Erythroblast (primary cell): Measurements from ENCODE around the gene MRPS10.

Source experiments
- DNase-seq, 2 experiments: peaks; one replicate each; lab custom pipeline; 2025; lab: John Stamatoyannopoulos, UW
- GATA1 ChIP-seq: IDR thresholded peaks from 2 replicates; pipeline ENCODE4 v1.6.1; 2011; ENCODE audit warnings: low read depth, mild to moderate bottlenecking, control low read depth, low read length, moderate library complexity
- POLR2A ChIP-seq: IDR thresholded peaks from 2 replicates; pipeline ENCODE4 v1.6.1; 2011; ENCODE audit warnings: mild to moderate bottlenecking, low read length

The MRPS10 gene

DNA sequence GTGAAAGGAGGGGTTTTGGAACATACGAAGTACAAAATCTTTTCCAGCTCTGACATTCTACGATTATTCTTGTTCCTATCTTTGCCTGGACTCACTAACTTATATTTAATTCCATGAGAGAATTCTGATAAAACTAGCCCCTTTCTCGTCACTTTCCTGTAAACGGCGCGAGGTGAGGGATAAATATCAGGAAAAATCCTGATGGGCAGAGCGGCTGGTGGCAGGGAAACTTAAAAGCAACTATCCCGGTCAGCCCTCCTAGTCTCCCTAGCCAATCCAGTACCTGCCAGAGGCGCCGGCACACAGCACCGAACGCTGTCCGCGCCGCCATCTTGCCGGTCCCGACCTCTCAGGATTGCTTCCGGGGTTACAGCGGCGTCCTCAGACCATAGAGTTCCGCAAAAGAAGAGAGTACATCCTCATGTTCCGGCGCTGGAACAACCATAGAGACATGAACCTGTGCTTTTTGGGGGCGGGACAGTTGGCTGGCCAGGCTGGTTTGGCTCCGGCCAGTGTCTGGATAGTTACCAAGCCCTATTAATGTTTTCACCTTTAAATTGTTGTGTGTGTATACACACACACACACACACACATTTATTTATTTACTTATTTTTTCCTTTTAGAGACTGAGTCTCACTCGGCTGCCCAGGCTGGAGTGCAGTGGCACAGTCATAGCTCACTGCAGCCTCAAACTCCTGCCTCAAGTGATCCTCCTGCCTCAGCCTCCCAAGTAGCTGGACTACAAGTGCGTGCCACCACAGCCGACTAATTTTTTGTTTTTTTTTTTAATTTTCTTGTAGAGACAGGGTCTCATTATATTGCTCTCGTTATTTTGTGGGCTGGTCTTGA is at the start of gene MRPS10:
Gene MRPS10, minus strand, starts transcription at position 343 of the 849 bp plus-strand sequence. Its CDS starts 12 bp downstream, at position 331.
- no peak for TF ChIP-seq GATA1
- TF ChIP-seq POLR2A = peak; percentile 97
- DNase-seq = peak; percentile 95 to 97

DNA sequence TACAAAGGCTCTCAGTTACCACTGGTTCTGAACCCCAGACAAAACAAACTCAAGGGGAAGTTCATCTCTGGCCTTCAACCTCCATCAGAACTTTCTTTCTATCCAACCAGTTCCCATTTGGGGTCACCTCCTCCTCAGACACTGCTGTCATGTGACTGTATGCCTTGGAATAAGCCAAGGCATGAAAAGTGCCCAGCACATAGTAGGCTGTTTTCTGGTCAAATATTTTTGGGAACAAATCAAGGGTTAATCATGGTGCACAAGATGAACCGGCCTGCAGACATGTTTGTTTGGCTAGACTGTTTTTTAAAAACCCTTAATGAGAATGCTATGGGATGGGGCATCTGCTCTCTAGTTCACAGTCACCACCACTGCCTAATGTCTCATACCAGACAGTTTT is 48.9 kb upstream of the MRPS10 start:
- TF ChIP-seq POLR2A = no peak
- TF ChIP-seq GATA1 = no peak
- DNase-seq = no peak

DNA sequence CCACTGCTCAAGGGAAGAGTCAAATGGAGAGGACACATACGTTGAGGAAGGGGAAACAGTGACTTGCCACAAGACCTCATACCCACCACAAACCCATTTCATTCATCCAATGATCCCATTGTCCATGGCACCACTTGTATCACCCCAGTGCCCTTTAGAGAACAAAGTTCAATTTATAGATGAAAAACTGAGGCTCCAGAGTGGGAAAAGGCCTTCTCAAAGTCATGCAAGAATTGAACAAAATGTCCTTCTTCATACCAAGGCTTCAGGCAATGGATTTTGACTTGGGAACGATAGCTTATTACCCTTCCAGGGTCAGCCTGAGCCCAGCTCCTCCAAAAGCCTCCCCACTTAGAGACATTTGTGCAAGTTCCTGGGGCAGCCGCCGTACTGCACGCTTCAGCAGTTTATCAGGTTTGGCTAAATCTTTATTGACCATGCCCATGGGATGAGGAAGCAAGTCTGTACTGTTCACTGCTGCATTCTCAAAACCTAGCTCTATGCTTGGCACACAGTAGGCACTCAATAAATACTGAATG is 47.3 kb upstream of the MRPS10 start:
- no peak for DNase-seq
- TF ChIP-seq GATA1 (no peak), POLR2A (no peak)

DNA sequence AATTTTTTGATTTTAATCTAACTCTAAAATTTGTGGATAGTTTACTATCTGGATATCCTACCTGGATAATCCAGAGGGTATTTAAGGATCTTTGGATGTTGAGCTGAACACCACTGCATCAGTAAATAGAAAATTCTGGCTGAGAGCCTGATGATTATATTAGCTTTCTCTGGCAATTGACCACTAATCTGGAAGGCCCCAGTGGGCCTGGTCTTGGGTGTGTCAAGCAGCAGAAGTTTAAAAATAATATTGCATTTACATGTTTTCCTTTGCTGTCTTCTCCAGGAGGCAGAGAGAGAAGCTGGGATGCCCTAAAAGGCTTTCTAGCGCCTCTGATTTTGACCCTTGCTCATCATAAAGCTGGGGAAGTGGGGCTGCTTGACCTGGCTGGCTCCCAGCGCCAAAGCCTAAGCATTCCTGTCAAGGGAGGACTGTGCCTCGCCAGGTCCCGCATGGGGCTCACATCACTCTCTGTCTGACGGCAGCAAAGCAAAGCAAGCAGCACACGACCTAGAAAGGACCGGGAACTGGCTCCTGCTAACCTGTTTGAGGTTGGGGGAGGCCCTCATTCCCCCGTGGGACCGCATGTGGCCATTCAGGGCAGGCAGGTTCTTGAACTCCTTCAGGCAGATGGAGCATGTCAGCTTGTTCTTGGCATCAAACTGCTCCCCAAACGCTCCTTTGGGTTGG is 46.6 kb upstream of the MRPS10 start:
- DNase-seq = no peak
- TF ChIP-seq GATA1 (no peak), POLR2A (no peak)

DNA sequence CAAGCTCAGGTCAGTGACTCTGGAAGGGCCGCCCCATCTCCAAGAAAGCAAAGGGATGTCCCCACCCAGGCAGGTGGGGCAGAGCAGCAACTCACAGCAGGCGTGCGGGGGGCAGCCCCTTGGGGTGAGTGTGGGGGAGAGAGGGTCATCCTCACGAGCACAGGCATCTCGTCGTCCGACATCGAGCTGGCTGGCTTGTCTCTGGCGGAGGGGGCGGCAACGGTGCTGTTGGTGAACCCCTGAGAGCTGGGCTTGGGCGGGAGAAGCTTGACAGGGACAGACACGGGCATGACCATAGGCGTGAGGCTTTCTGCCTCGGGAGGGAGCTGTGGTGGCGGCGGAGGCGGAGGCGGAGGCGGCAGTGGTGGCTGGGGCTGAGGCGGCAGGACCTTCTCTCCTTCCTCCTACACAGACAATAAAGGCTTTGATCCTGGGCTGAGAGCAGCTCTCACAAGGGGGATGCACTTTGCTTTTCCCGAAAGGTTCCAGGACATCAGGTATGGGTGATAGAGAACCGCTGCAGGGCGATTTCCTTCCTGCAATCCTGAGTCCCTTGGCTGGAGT is 45.6 kb upstream of the MRPS10 start:
- DNase-seq = no peak
- no peak for TF ChIP-seq GATA1
- no peak for TF ChIP-seq POLR2A

DNA sequence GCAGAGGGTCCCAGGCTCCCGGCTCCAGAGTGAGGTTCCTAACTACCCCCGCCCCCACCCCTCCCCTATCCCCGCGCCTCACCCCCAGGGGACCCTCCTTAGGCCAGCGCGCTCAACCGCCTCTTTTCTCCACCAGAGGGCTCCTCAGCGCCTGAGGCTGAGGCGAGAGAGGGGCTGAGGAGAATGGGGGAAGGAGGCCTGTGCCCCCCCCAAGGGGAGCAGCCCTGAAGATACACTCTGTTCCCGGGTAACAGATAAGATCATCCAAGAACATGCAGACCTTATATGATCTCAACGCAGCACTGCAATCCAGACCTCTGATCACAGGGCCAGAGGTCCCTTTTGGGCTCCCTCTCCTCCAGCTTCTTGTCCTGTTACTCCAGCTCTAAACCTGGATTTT is 43.3 kb upstream of the MRPS10 start:
- DNase-seq = peak; percentile 20 to 36
- TF ChIP-seq POLR2A (no peak), GATA1 (no peak)

DNA sequence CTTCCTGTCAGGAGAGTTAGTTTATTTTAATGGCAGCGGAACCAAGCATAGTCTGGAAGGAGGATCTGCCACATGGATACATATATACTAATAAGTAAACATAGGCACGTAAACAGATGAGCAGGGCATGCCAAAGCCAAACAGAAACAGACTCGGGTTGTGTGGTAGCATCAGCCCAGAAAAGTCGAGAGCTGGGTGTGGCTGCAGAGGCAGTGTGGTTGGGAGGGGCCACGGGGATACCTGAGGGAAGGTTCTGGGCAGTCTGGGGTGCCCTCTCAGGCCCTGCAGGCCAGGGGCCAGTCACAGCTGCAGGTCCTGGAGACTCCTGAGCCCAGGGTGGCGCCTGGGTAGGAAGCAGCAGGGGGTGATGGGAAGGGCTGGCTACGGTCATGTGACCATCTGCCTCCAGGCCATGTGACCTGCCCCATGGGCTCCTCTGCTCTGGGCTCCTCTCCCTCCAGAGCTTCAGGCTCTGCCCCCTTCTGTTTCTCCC is 42.8 kb upstream of the MRPS10 start:
- peak; percentile 29 to 44 for DNase-seq
- TF ChIP-seq POLR2A (no peak), GATA1 (no peak)

DNA sequence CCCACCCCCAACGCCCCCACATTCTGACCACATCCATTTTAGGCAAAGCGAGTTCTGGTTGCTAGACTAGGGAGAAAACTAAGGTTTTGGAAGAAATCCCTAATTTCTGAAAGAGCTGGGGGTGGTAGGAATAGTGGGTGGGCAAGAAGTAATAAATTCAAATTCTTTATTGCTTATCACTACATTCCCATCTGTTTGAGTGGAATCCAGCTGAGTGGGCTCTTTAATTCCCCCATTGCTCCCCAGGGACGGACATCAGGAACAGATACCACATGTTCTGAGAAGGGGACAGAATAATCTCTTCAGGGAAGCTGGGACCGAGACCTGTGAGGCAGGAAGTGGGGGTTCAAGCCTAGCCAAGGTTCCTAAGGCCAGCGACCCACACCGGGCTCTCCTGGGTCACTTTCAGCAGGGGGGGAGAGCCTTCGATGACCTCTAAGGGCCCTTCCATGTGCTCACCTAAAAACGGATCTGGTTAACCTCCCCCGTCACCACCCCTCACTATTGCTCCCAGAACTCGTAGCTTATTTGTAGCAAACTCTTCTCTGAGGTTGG is 42.3 kb upstream of the MRPS10 start:
- TF ChIP-seq GATA1 (no peak), POLR2A (no peak)

DNA sequence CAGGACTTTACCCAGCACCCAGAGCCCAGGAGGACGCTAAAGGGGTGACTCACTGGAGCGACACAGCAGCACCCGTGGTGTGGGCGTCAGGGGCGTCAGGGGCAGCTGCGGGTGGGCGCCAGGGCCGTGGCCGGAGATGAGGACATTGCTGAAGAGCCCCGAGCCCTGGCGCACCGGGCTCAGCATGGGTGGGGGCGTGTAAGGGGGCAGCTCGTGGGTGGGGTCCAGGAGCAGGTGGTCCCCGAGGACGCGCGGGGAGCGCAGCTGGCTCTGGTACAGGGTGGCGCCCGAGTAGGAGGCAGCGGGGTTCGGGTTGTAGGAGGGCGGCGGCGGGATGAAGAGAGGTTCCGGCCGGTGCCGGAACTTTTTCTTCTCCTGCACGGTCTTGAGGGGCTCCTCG is 41.6 kb upstream of the MRPS10 start:
- no peak for DNase-seq
- TF ChIP-seq POLR2A (no peak), GATA1 (no peak)

More for the DNA sequence above, 42.3 kb upstream of the MRPS10 start:
- no peak for DNase-seq

DNA sequence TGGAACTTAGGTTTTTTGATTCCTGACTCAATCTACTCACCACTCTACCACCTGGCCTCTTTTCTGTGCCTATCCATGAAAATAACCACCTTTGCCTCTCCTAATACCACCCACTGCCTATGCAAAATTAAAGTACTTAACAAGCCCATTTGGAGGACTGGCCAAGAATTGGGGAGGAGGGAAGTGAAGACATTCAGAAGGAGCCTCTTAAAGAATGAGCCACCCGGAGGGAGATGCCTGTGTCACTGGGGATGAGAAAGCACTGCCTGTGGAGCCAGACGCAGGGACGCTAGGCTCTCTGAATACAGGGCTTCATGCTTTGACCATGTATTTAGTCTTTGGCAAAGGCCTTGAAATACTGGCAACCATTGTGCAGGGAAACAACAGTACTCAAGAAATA is 40.0 kb upstream of the MRPS10 start:
- no peak for DNase-seq
- TF ChIP-seq GATA1 (no peak), POLR2A (no peak)

DNA sequence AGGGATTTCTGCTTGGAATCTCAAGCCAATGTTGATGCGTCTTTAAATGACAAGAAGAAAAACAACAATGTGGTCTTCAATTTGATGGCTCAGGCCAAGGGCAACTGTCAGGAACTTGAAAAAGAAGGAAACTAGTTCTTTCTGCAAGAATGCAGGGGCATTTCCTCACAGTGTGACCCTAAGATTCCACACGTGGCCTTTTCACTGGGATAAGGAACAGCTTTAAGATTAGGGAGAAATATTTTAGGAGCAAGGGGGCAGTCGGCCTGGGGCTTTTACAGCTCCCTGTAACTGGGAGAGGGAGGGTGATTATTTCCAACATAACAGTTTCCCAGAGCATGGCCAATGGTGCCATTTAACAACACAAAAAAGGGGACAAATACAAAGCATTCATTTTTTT is 39.4 kb upstream of the MRPS10 start:
- no peak for DNase-seq
- TF ChIP-seq GATA1 (no peak), POLR2A (no peak)

DNA sequence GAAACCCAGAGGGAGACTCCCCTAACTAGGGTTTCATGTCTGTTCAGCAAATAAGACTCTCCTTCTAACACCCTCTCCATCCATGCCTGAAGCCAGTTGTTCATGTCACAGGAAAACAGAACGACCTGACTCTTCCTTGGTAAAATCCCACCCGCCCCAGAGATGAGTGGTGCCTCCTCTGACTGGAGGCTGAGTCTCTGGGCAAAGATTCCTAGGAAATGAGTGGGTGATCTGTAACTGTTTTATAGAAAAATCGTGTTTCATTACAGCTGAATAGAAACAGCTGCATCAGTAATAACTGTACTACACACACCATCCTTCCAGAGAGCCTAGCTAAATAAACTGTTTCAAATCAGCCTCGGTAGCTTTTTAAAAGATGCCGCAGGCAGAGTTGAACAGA is 37.4 kb upstream of the MRPS10 start:
- no peak for TF ChIP-seq POLR2A
- TF ChIP-seq GATA1 = no peak
- DNase-seq = no peak

DNA sequence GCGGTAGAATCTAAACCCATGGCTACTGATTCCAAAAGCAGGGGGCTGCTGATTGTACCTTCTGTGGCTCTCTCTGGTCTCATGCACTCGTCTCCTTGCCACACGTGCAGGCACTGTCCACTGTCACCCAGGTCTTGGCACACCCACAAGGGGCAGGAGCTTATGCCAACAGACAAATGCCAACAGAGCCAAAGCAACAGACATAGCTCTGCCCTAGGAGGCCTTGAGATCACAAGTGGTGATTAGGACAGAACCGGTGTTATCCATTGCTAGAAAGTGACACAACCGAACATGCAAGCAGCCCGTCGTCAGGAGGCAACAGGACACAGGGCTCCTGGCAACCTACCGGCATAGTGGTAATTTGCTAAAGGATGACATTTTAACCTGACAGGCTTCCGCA is 36.8 kb upstream of the MRPS10 start:
- DNase-seq = no peak
- TF ChIP-seq POLR2A = no peak
- TF ChIP-seq GATA1 = no peak
